Skeletal muscle tissue (tissue), 4 donors: ENCODE measurements around the gene MS4A14. TPM values are rescaled to one million over a fixed set of nuclear protein-coding genes. Genes with fewer than 3 reads are reported as not detected.

Experiments
- H3K27ac ChIP-seq: one replicate; pipeline ENCODE4 v1.7.0; 2013; ENCODE audit warnings: mild to moderate bottlenecking, low read depth, low read length, inconsistent platforms
- H3K27me3 ChIP-seq, 3 donors: one replicate each; pipeline ENCODE4 v1.7.0; 2013; ENCODE audit warnings: low read length in 3 of 3; ENCODE audit not compliant: control insufficient read depth in 3 of 3, insufficient read depth in 3 of 3
- H3K36me3 ChIP-seq, 3 donors: one replicate each; pipeline ENCODE4 v1.7.0; 2013; ENCODE audit warnings: low read length in 3 of 3; ENCODE audit not compliant: control insufficient read depth in 3 of 3, insufficient read depth in 3 of 3
- H3K4me1 ChIP-seq, 3 donors: one replicate each; pipeline ENCODE4 v1.7.0; 2013; ENCODE audit warnings: low read length in 3 of 3, mild to moderate bottlenecking in 3 of 3; ENCODE audit not compliant: control insufficient read depth in 3 of 3, insufficient read depth in 3 of 3
- H3K4me3 ChIP-seq, 3 donors: one replicate each; pipeline ENCODE4 v1.7.0; 2013; ENCODE audit warnings: low read length in 3 of 3
- H3K9ac ChIP-seq, 3 donors: one replicate each; pipeline ENCODE4 v1.7.0; 2013; ENCODE audit warnings: low read length in 3 of 3, mild to moderate bottlenecking in 3 of 3, moderate library complexity in 2 of 3, low read depth in 1 of 3
- H3K9me3 ChIP-seq, 3 donors: one replicate each; pipeline ENCODE4 v1.7.0; 2013; ENCODE audit warnings: low read length in 3 of 3; ENCODE audit not compliant: control insufficient read depth in 3 of 3
- total RNA-seq: library from RNA; depleted of rRNA; stranded (reverse); fragments of >200 nt; gene quantifications from one replicate; pipeline ENCODE4 v1.2.3, GENCODE V29; 2014
- donor health status: Osteomylitis.

Gene MS4A14
- total RNA-seq, 1 donor from 2014 or later: under 0.01 TPM

- H3K9me3 ChIP-seq: no peaks in the 10 kb centered on the region
- no peak overlapping the region for H3K4me3 ChIP-seq
- H3K4me1 ChIP-seq: no peaks in the 10 kb centered on the region
- no peaks in the 10 kb centered on the region for H3K36me3 ChIP-seq
- peaks cover 0 to 4% (median 0%) of the 10 kb centered on the region in 3 donors for H3K27me3 ChIP-seq
- no peak overlapping the region for H3K9ac ChIP-seq
- no peak overlapping the region for H3K27ac ChIP-seq
Measured at GRCh38 chr11:60367009-60367408, 29.2 kb upstream of the MS4A14 start.

DNA sequence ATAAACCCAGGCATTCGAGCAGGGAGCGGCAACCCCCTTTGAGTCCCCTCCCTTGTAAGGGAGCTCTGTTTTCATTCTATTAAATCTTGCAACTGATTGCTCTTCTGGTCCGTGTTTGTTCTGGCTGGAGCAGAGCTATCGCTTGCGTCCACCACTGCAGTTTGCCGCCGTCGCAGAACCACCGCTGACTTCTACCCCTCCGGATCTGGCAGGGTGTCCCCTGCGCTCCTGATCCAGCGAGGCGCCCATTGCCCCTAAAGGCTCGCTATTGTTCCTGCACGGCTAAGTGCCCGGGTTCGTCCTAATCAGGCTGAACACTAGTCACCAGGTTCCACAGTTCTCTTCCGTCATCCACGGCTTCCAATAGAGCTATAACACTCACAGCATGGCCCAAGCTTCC is 28.4 kb upstream of the MS4A14 start:
- Histone ChIP-seq H3K27ac (no peak overlapping the region), H3K9me3 (no peaks in the 10 kb centered on the region)

DNA sequence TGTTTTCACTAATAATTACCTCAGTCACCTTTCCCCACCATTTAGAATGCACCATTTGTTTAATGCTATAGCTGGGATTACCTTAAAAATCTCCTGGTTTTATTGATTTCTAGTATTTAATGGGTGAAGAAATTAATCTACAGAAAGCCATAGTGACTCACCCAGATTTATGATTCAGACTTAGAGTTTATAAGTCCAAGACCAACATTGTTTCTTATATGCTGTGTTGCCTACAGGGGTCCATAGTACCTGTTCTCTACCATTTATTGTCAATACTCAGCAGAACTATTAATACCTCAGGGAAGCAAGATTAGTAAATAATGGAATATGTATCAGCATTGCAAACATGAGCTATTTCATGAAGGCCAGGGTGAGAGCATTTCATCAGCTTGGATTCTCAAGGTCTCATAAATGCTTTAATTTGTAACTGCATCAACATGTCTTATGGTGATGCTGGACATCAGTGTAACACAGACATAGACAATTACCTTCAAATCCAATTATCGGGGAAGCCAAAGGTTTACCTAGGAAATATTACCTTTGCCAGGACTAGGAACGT is 25.9 kb upstream of the MS4A14 start:
- no peaks in the 10 kb centered on the region for H3K36me3 ChIP-seq
- H3K4me1 ChIP-seq: no peaks in the 10 kb centered on the region
- no peaks in the 10 kb centered on the region for H3K9me3 ChIP-seq
- no peak overlapping the region for H3K27ac ChIP-seq
- no peak overlapping the region for H3K4me3 ChIP-seq
- no peaks in the 10 kb centered on the region for H3K27me3 ChIP-seq
- H3K9ac ChIP-seq: no peak overlapping the region

More for the DNA sequence above, 28.4 kb upstream of the MS4A14 start:
- no peaks in the 10 kb centered on the region for H3K4me1 ChIP-seq
- H3K27me3 ChIP-seq: peaks cover 0 to 4% (median 0%) of the 10 kb centered on the region in 3 donors
- no peak overlapping the region for H3K9ac ChIP-seq
- H3K36me3 ChIP-seq: no peaks in the 10 kb centered on the region
- H3K4me3 ChIP-seq: no peak overlapping the region

DNA sequence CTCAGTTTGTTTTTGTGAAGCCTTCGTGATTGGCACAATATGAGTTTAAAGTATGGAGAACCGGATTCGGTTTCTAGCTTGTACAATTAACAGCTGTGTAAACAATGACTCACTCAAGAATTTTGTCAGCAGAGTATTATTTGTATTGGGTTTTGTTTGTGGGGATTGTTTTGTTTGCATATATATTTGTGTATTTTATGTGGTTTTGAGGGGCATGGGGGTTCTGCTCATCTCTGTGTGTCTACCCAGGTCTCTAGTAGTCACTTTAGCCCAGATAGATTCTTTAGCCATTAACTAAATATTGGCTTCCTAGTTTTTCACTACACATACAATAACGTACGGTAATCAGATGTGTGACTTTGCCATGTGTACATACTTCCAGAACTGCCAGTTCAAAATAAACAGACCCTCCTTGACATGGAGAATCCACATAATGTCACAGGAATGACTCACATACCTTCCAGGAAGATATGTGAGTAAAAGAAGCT is 25.4 kb upstream of the MS4A14 start:
- H3K27ac ChIP-seq: no peak overlapping the region
- no peaks in the 10 kb centered on the region for H3K27me3 ChIP-seq
- no peak overlapping the region for H3K9ac ChIP-seq
- H3K4me3 ChIP-seq: no peak overlapping the region
- H3K36me3 ChIP-seq: no peaks in the 10 kb centered on the region
- no peaks in the 10 kb centered on the region for H3K9me3 ChIP-seq
- no peaks in the 10 kb centered on the region for H3K4me1 ChIP-seq

DNA sequence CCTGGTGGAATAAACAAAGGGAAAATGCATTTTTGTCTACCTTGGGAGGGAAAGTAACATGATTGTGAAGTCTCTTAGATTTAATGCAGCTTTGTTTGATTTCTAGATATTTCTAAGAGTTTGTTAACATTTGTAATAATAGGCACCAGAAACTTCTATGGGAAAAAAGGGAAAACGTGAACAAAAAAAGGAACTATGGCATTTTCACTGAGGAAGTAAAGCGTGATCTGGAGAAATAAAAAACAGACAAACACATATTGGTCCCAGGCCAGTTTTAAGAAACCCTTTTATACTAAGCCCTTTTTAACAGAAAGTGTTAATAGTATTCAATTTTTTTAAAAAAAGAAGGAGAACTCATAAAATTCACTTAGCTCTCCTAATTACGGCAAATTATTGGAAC is 24.9 kb upstream of the MS4A14 start:
- H3K36me3 ChIP-seq: no peaks in the 10 kb centered on the region
- no peak overlapping the region for H3K4me3 ChIP-seq
- H3K27me3 ChIP-seq: no peaks in the 10 kb centered on the region
- no peaks in the 10 kb centered on the region for H3K4me1 ChIP-seq
- H3K9ac ChIP-seq: no peak overlapping the region
- H3K9me3 ChIP-seq: no peaks in the 10 kb centered on the region
- no peak overlapping the region for H3K27ac ChIP-seq

DNA sequence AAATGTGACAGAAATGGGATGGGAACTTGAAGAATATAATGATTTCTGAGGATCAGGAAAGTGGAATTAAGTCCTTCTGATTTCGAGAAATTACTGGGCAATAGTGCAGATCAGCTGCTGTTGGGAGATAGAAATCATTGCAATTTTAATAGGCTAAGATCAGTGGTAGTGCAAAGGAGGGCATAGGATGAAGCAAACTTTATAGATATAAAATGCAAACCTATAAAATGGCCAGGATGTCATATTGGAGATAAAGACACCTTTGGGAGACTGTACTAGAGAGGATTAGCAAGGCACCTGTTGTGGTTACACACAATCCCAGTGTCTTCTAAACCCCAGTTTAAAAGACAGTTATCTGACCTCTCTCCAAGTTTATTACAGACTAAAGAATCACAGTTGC is 24.4 kb upstream of the MS4A14 start:
- no peaks in the 10 kb centered on the region for H3K36me3 ChIP-seq
- no peak overlapping the region for H3K9ac ChIP-seq
- no peaks in the 10 kb centered on the region for H3K9me3 ChIP-seq
- no peaks in the 10 kb centered on the region for H3K4me1 ChIP-seq
- H3K4me3 ChIP-seq: no peak overlapping the region
- no peaks in the 10 kb centered on the region for H3K27me3 ChIP-seq
- no peak overlapping the region for H3K27ac ChIP-seq

DNA sequence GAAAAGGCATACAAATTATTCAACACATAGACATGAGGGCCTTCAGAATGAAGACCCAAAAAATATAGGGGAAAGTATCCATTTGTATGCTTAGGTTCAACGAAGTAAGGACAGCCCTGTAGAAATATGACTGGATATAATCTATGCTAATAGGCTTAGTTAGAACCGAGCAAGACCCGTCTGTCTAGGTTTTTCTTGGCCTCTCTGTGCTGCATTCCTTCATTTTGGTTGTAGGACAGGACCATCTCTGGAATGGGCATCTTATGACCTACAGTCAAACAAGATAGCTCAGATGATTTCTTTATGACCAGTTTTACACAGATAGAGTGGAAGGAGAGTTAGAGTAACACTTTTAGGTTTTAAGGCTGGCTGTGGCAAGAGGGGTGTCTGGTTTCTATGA is 23.5 kb upstream of the MS4A14 start:
- Histone ChIP-seq H3K27ac (no peak overlapping the region), H3K27me3 (no peaks in the 10 kb centered on the region), H3K4me1 (no peaks in the 10 kb centered on the region), H3K4me3 (no peak overlapping the region), H3K9ac (no peak overlapping the region), H3K36me3 (no peaks in the 10 kb centered on the region), H3K9me3 (no peaks in the 10 kb centered on the region)

- Histone ChIP-seq H3K4me3 (no peak overlapping the region), H3K27me3 (no peaks in the 10 kb centered on the region), H3K27ac (no peak overlapping the region), H3K4me1 (no peaks in the 10 kb centered on the region), H3K9me3 (no peaks in the 10 kb centered on the region), H3K36me3 (no peaks in the 10 kb centered on the region), H3K9ac (no peak overlapping the region)
Measured at GRCh38 chr11:60375316-60375715, 20.9 kb upstream of the MS4A14 start.

- Histone ChIP-seq H3K4me1 (no peaks in the 10 kb centered on the region), H3K27ac (no peak overlapping the region), H3K4me3 (no peak overlapping the region), H3K9ac (no peak overlapping the region), H3K9me3 (no peaks in the 10 kb centered on the region), H3K27me3 (no peaks in the 10 kb centered on the region), H3K36me3 (no peaks in the 10 kb centered on the region)
Measured at GRCh38 chr11:60376601-60377000, 19.7 kb upstream of the MS4A14 start.

GRCh38 chr11:60377401-60378136 is 18.7 kb upstream of the MS4A14 start:
- H3K4me3 ChIP-seq: no peak overlapping the region
- H3K4me1 ChIP-seq: no peaks in the 10 kb centered on the region
- no peaks in the 10 kb centered on the region for H3K9me3 ChIP-seq
- no peak overlapping the region for H3K9ac ChIP-seq
- H3K27me3 ChIP-seq: no peaks in the 10 kb centered on the region
- peak overlapping the region; percentile 25 for H3K27ac ChIP-seq
- no peaks in the 10 kb centered on the region for H3K36me3 ChIP-seq
